AG20443 (cell line): ENCODE measurements around the gene OR52B6.
A peak's percentile ranks its signal among the peaks of the same experiment; 100 is the strongest.
"Not testable (repeated sequence)": the region's sequence is repeated elsewhere in the genome, so short reads cannot be mapped to it uniquely, and the experiment has no call there.

Experiments
- DNase-seq: peaks from one replicate; pipeline ENCODE4 v3.0.0; 2012; ENCODE audit warnings: low spot score, mixed read lengths

OR52B6 gene

GRCh38 chr11:5580577-5580976, at the start of gene OR52B6:
Gene OR52B6 (plus strand): TSS chr11:5580877. CDS start chr11:5580877, 0 bp downstream.
- no peak for DNase-seq

- no peak for DNase-seq
Measured at GRCh38 chr11:5531053-5531831, 49.4 kb upstream of the OR52B6 start.

- no peak for DNase-seq
Measured at GRCh38 chr11:5534046-5534445, 46.6 kb upstream of the OR52B6 start.

- DNase-seq: no peak
Measured at GRCh38 chr11:5536482-5536881, 44.2 kb upstream of the OR52B6 start.

GRCh38 chr11:5541427-5541826, 39.2 kb upstream of the OR52B6 start:
- no peak for DNase-seq

GRCh38 chr11:5546457-5546856, 34.2 kb upstream of the OR52B6 start:
- no peak for DNase-seq

GRCh38 chr11:5547982-5548381, 32.7 kb upstream of the OR52B6 start:
- DNase-seq: no peak

GRCh38 chr11:5548440-5548839, 32.2 kb upstream of the OR52B6 start, which contains the start of gene OR52H1:
Gene OR52H1 (minus strand): TSS chr11:5548540. CDS start chr11:5545505, 3,035 bp downstream.
- DNase-seq: no peak

GRCh38 chr11:5550440-5551095, 30.1 kb upstream of the OR52B6 start:
- peak; percentile 50 for DNase-seq

- DNase-seq: no peak
Measured at GRCh38 chr11:5553343-5553742, 27.3 kb upstream of the OR52B6 start.

- DNase-seq: no peak
Measured at GRCh38 chr11:5556596-5557188, 24.0 kb upstream of the OR52B6 start.

- DNase-seq: no peak
Measured at GRCh38 chr11:5557751-5558150, 22.9 kb upstream of the OR52B6 start.

- no peak for DNase-seq
Measured at GRCh38 chr11:5564259-5565019, 16.2 kb upstream of the OR52B6 start.

- DNase-seq: no peak
Measured at GRCh38 chr11:5574654-5575053, 6.0 kb upstream of the OR52B6 start.

GRCh38 chr11:5575152-5575551, 5.5 kb upstream of the OR52B6 start:
- DNase-seq: no peak

GRCh38 chr11:5577101-5577500, 3.6 kb upstream of the OR52B6 start:
- DNase-seq: no peak

GRCh38 chr11:5581014-5581413, 337 bp downstream of the OR52B6 start:
- no peak for DNase-seq

GRCh38 chr11:5584458-5584857, 3.8 kb downstream of the OR52B6 start:
- DNase-seq: not testable (repeated sequence)

- DNase-seq: not testable (repeated sequence)
Measured at GRCh38 chr11:5589906-5590305, 9.2 kb downstream of the OR52B6 start.

- no peak for DNase-seq
Measured at GRCh38 chr11:5591613-5592012, 10.9 kb downstream of the OR52B6 start.

GRCh38 chr11:5592615-5593014, 11.9 kb downstream of the OR52B6 start:
- DNase-seq: no peak

- no peak for DNase-seq
Measured at GRCh38 chr11:5593146-5593545, 12.5 kb downstream of the OR52B6 start.
